IMR-90 (cell line): ENCODE results near the gene RYR2. TPM values are rescaled to one million over a fixed set of nuclear protein-coding genes. Genes with fewer than 3 reads are reported as not detected.

Experiments used
- ATAC-seq: fragments of 200-7000 bp; cut with Tn5 transposase; 2 replicates; pipeline ENCODE4 v1.9.1; 2020; ENCODE audit warnings: low read depth, mild to moderate bottlenecking, moderate library complexity
- BruUV-seq: library from RNA; stranded (reverse); fragments of 400-500 nt; replicated peaks from 2 replicates; lab custom pipeline; 2021; lab: Mats Ljungman, UMichigan
- CTCF ChIA-PET: fragments of 300-600 bp; formaldehyde crosslinking; extraction: SDS; loops from one replicate; lab custom pipeline; 2021; ENCODE audit warnings: antibody characterized with exemption; lab: Yijun Ruan, JAX
- POLR2A ChIA-PET: fragments of 300-600 bp; sonication (Branson Sonifier 250); formaldehyde crosslinking; loops from one replicate; lab custom pipeline; 2022; ENCODE audit warnings: antibody characterized with exemption; ENCODE audit not compliant: unreplicated experiment; lab: Charles Lee
- DNase-seq: peaks from one replicate; pipeline ENCODE4 v3.0.0; 2013
- H2AFZ ChIP-seq: replicated peaks from 2 replicates; pipeline ENCODE3; 2013; ENCODE audit warnings: low read length, mild to moderate bottlenecking; ENCODE audit not compliant: poor library complexity
- H2AK5ac ChIP-seq: 2 replicates; pipeline ENCODE4 v1.6.1; 2013; ENCODE audit warnings: low read depth, low read length, inconsistent platforms
- H2AK9ac ChIP-seq: replicated peaks from 2 replicates; pipeline ENCODE3; 2013; ENCODE audit warnings: mild to moderate bottlenecking, low read depth, low read length, moderate library complexity; ENCODE audit not compliant: poor library complexity
- H2BK120ac ChIP-seq: 2 replicates; pipeline ENCODE4 v1.6.1; 2013; ENCODE audit warnings: low read depth, low read length, inconsistent platforms
- H2BK15ac ChIP-seq: 3 replicates; pipeline ENCODE4 v1.6.1; 2013; ENCODE audit warnings: low read depth, low read length, inconsistent platforms
- H2BK20ac ChIP-seq: 2 replicates; pipeline ENCODE4 v1.6.1; 2013; ENCODE audit warnings: low read depth, mild to moderate bottlenecking, inconsistent platforms, low read length, moderate library complexity
- H2BK5ac ChIP-seq: 2 replicates; pipeline ENCODE4 v1.6.1; 2013; ENCODE audit warnings: mild to moderate bottlenecking, low read depth, low read length, inconsistent platforms; ENCODE audit not compliant: poor library complexity, severe bottlenecking
- H3K14ac ChIP-seq: replicated peaks from 2 replicates; pipeline ENCODE4 v1.6.1; 2013; ENCODE audit warnings: low read depth, low read length, inconsistent platforms
- H3K18ac ChIP-seq: 2 replicates; pipeline ENCODE4 v1.6.1; 2013; ENCODE audit warnings: low read depth, low read length, control low read depth
- H3K23ac ChIP-seq: 2 replicates; pipeline ENCODE4 v1.6.1; 2013; ENCODE audit warnings: low read depth, low read length, inconsistent platforms
- H3K27ac ChIP-seq: 2 replicates; pipeline ENCODE4 v1.5.1; 2013; ENCODE audit warnings: mild to moderate bottlenecking, control low read depth, low read length; ENCODE audit not compliant: insufficient read depth
- H3K27me3 ChIP-seq: 2 replicates; pipeline ENCODE4 v1.6.1; 2013; ENCODE audit warnings: low read length; ENCODE audit not compliant: control insufficient read depth, insufficient read depth
- H3K36me3 ChIP-seq: 2 replicates; pipeline ENCODE4 v1.6.1; 2013; ENCODE audit warnings: low read length, mixed read lengths; ENCODE audit not compliant: control insufficient read depth, insufficient read depth
- H3K4ac ChIP-seq: 2 replicates; pipeline ENCODE4 v1.6.1; 2013; ENCODE audit warnings: low read depth, low read length, inconsistent platforms
- H3K4me1 ChIP-seq: 2 replicates; pipeline ENCODE4 v1.6.1; 2013; ENCODE audit warnings: low read length, mixed read lengths; ENCODE audit not compliant: control insufficient read depth, insufficient read depth
- H3K4me2 ChIP-seq: 2 replicates; pipeline ENCODE4 v1.6.1; 2013; ENCODE audit warnings: low read depth, mild to moderate bottlenecking, control low read depth, low read length, moderate library complexity
- H3K4me3 ChIP-seq: 2 replicates; pipeline ENCODE4 v1.5.1; 2013; ENCODE audit warnings: low read depth, mild to moderate bottlenecking, control low read depth, low read length, moderate library complexity; ENCODE audit not compliant: insufficient read depth
- H3K56ac ChIP-seq: 2 replicates; pipeline ENCODE4 v1.6.1; 2013; ENCODE audit warnings: low read length, inconsistent platforms; ENCODE audit not compliant: insufficient read depth; ENCODE audit errors: extremely low read depth
- H3K79me1 ChIP-seq, 2 experiments: 2 replicates each; pipeline ENCODE4 v1.6.1; 2013; ENCODE audit warnings: low read length in 2 of 2, inconsistent platforms in 1 of 2, low read depth in 1 of 2
- H3K9ac ChIP-seq: 2 replicates; pipeline ENCODE4 v1.6.1; 2013; ENCODE audit warnings: low read depth, low read length, control low read depth
- H3K9me1 ChIP-seq: 2 replicates; pipeline ENCODE4 v1.6.1; 2013; ENCODE audit warnings: low read length, inconsistent platforms; ENCODE audit not compliant: insufficient read depth
- H3K9me3 ChIP-seq: 2 replicates; pipeline ENCODE4 v1.6.1; 2013; ENCODE audit warnings: low read length; ENCODE audit not compliant: control insufficient read depth, insufficient read depth
- H4K20me1 ChIP-seq: 2 replicates; pipeline ENCODE4 v1.6.1; 2013; ENCODE audit warnings: low read length, inconsistent platforms; ENCODE audit not compliant: insufficient read depth
- H4K5ac ChIP-seq: 2 replicates; pipeline ENCODE4 v1.6.1; 2013; ENCODE audit warnings: mild to moderate bottlenecking, low read depth, low read length, control low read depth
- H4K8ac ChIP-seq, 2 experiments: 2 replicates each; pipeline ENCODE4 v1.6.1; 2013; ENCODE audit warnings: low read depth in 2 of 2, low read length in 2 of 2, control low read depth in 1 of 2, inconsistent platforms in 1 of 2
- H4K91ac ChIP-seq: 2 replicates; pipeline ENCODE4 v1.6.1; 2013; ENCODE audit warnings: low read depth, low read length, inconsistent platforms; ENCODE audit not compliant: insufficient read depth
- FOS ChIP-seq: fragments of 150-350 bp; IDR thresholded peaks from 2 replicates; pipeline ENCODE4 v1.6.1; 2016; ENCODE audit warnings: low read depth, low read length
- MXI1 ChIP-seq: IDR thresholded peaks from 2 replicates; pipeline ENCODE4 v1.6.1; 2012; ENCODE audit warnings: low read depth, mild to moderate bottlenecking, low read length, moderate library complexity, borderline replicate concordance
- RFX5 ChIP-seq: IDR thresholded peaks from 2 replicates; pipeline ENCODE4 v1.8.0; 2012; ENCODE audit warnings: low read depth, mild to moderate bottlenecking, low read length, moderate library complexity
- WGBS, 2 experiments: methylation state at CpG; one replicate each; pipeline versions ENCODE4 v1.1.5 to v1.1.7; 2013; ENCODE audit warnings: missing lambda C conversion rate in 2 of 2; ENCODE audit not compliant: insufficient read length in 1 of 2; ENCODE audit errors: extremely low coverage in 2 of 2; 5-methylcytosine and 5-hydroxymethylcytosine counted together
- dilution Hi-C: fragments of 300-500 bp; cut with HindIII; formaldehyde crosslinking; loops from one replicate; pipeline ENCODE4 v1.14.3; 2018; ENCODE audit warnings: low sequenced_read_pairs; ENCODE audit not compliant: unreplicated experiment
- in situ Hi-C: fragments of 300-500 bp; cut with MboI; formaldehyde crosslinking; loops from 3 replicates; pipeline ENCODE4 v1.14.3; 2019; ENCODE audit warnings: low sequenced_read_pairs, inconsistent platforms, mixed read lengths
- intact Hi-C: fragments of 100-400 bp; cut with micrococcal nuclease; formaldehyde crosslinking; loops from 2 replicates; pipeline ENCODE4 v1.10.0; 2022
- polyA plus RNA-seq, 3 experiments: library from polyadenylated mRNA; depleted of rRNA; stranded (reverse); fragments of >200 nt; gene quantifications; 2 replicates each; pipeline ENCODE4 v1.2.3, GENCODE V29; 2012; ENCODE audit warnings: low replicate concordance in 1 of 3
- total RNA-seq: library from RNA; depleted of rRNA; stranded (reverse); fragments of >200 nt; gene quantifications from 2 replicates; pipeline ENCODE4 v1.2.3, GENCODE V29; 2012
- TF ChIP-seq, protein P1 (sequence below): fragments of 150-350 bp; IDR thresholded peaks from 2 replicates; pipeline ENCODE4 v1.6.1; 2016; ENCODE audit warnings: low read depth, mild to moderate bottlenecking, low read length, moderate library complexity, borderline replicate concordance

Gene RYR2
- total and polyA plus RNA-seq, 2 of the 4 experiments (the other 2 are of a cell fraction), result not detected

DNA sequence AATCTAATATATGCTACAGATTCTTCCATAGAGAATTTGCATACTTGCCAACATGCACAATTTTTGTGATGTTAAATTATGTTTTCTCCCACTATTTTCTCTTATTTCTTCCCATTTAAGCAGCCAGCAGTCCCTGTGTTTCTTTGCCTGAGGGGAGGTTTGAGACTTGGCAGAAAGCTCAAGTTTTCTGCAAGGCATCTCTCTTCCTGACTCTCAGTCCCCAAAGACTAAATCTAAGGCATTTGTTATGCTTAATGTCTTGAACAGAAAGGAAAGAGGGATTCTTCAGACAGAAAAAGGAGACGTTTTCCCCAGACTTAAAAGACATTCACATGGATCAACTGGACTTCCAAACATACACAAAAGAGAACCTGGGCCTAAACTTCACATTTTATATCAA, 354.4 kb downstream of the RYR2 start:
- Histone ChIP-seq H2BK5ac (no peak overlapping the region), H3K27me3 (no peaks in the 10 kb centered on the region), H2BK20ac (no peak overlapping the region), H2AK5ac (no peak overlapping the region), H2BK15ac (no peak overlapping the region), H3K14ac (no peak overlapping the region), H3K4me1 (no peaks in the 10 kb centered on the region), H4K8ac (no peak overlapping the region), H3K4ac (no peak overlapping the region), H3K9me1 (no peaks in the 10 kb centered on the region), H3K36me3 (no peaks in the 10 kb centered on the region), H3K56ac (no peak overlapping the region), H4K5ac (no peak overlapping the region), H2AFZ (no peak overlapping the region), H3K9me3 (peaks cover 2% of the 10 kb centered on the region), H3K4me2 (no peak overlapping the region), H2BK120ac (no peak overlapping the region), H3K4me3 (no peak overlapping the region), H3K18ac (no peak overlapping the region), H4K91ac (no peak overlapping the region), H2AK9ac (no peak overlapping the region), H3K79me1 (no peaks in the 10 kb centered on the region), H3K23ac (no peak overlapping the region), H4K20me1 (no peaks in the 10 kb centered on the region), H3K27ac (no peak overlapping the region), H3K9ac (no peak overlapping the region)
- BruUV-seq, result no TSS peak
- dilution Hi-C loops, result no loop called here
- WGBS, 2 experiments, result no CpG with 5 or more reads among the region's 1 CpG
- ChIA-PET POLR2A (no interaction called here), CTCF (interaction anchor here (0.7 kb wide), 1 partner anchor 189 kb away, joined by 3 read pairs; no protein-coding TSS in a partner anchor)
- DNase-seq, result no peak
- in situ Hi-C loops, result loop anchor here (25.0 kb wide), 3 partner anchors 634 to 1284 kb away; partner anchors contain the start of gene HEATR1
- ATAC-seq, result no peak
- TF ChIP-seq MXI1, result no peak
- TF ChIP-seq FOS, result no peak
- no peak for TF ChIP-seq RFX5
- TF ChIP-seq, protein P1, sequence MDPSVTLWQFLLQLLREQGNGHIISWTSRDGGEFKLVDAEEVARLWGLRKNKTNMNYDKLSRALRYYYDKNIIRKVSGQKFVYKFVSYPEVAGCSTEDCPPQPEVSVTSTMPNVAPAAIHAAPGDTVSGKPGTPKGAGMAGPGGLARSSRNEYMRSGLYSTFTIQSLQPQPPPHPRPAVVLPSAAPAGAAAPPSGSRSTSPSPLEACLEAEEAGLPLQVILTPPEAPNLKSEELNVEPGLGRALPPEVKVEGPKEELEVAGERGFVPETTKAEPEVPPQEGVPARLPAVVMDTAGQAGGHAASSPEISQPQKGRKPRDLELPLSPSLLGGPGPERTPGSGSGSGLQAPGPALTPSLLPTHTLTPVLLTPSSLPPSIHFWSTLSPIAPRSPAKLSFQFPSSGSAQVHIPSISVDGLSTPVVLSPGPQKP, result no peak
- intact Hi-C loops, result no loop called here
